ENCODE results near the gene TTC29. TPM values are rescaled to one million over a fixed set of nuclear protein-coding genes. Genes with fewer than 3 reads are reported as not detected.

The TTC29 gene
- total RNA-seq, 1 experiment from 2014 or later, result not detected

GRCh38 chr4:146791439-146791838 is 154.2 kb downstream of the TTC29 start:
- no peaks in the 10 kb centered on the region for H3K9me3 Mint-ChIP-seq (ENCODE audit: unreplicated experiment)
- H3K27me3 Mint-ChIP-seq (ENCODE audit: insufficient read depth, unreplicated experiment), result peaks cover 4% of the 10 kb centered on the region

DNA sequence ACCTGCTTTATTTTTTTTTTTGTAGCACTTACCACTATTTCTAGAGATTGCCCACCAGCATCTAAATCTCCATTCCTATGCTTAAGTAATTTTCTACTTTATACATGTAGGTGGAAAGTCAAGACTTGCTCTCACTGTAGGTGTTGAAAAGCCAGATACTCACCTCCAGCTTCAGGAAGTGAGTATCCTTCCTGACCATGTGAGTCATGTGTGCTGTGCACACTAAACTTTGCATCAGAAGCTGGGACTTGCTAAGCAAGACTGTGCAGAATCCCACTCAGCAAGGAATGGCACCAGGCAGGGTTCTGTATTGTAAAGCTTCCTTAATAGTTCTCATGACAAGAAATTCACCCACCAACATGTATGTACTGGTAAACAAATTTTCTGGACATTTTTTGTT is 155.1 kb downstream of the TTC29 start:
- intact Hi-C loops (cut with micrococcal nuclease; ENCODE audit: unreplicated experiment), result no loop called here
- POLR2A ChIA-PET, result no interaction called here

More at GRCh38 chr4:146791439-146791838, 154.2 kb downstream of the TTC29 start:
- ChIA-PET CTCF (no interaction called here), POLR2A (no interaction called here)
- Histone ChIP-seq H3K4me1 (no peaks in the 10 kb centered on the region), H3K4me3 (ENCODE audit: low read depth, low read length) (no peak overlapping the region), H3K36me3 (ENCODE audit: control insufficient read depth, insufficient read depth, low read length) (no peaks in the 10 kb centered on the region), H3K27me3 (replicated peaks; ENCODE audit: control insufficient read depth, insufficient read depth, low read length) (no peaks in the 10 kb centered on the region), H3K9me3 (no peaks in the 10 kb centered on the region)
- H3K4me1 Mint-ChIP-seq (ENCODE audit: low read depth, unreplicated experiment), result no peaks in the 10 kb centered on the region
- no peak overlapping the region for H3K27ac Mint-ChIP-seq (ENCODE audit: unreplicated experiment)
- no peak overlapping the region for H3K4me3 Mint-ChIP-seq (ENCODE audit: unreplicated experiment)
- H3K36me3 Mint-ChIP-seq (ENCODE audit: insufficient read depth, unreplicated experiment), result no peaks in the 10 kb centered on the region
- no TSS peak for BruUV-seq (replicated peaks)
- DNase-seq, result no peak
- TF ChIP-seq CTCF (IDR thresholded peaks at IDR 0.05; ENCODE audit: insufficient read depth in 1 of 2, low read depth in 1 of 2, low read length in 1 of 2, severe bottlenecking in 1 of 2, unreplicated experiment in 1 of 2), result no peak
- intact Hi-C loops (cut with micrococcal nuclease; ENCODE audit: unreplicated experiment), result no loop called here

GRCh38 chr4:146787731-146788130 is 157.9 kb downstream of the TTC29 start:
- H3K27me3 Mint-ChIP-seq (ENCODE audit: insufficient read depth, unreplicated experiment), result peaks cover 4% of the 10 kb centered on the region
- intact Hi-C loops (cut with micrococcal nuclease; ENCODE audit: unreplicated experiment), result no loop called here
- no peak for TF ChIP-seq CTCF (IDR thresholded peaks at IDR 0.05; ENCODE audit: insufficient read depth in 1 of 2, low read depth in 1 of 2, low read length in 1 of 2, severe bottlenecking in 1 of 2, unreplicated experiment in 1 of 2)
- no peaks in the 10 kb centered on the region for H3K9me3 Mint-ChIP-seq (ENCODE audit: unreplicated experiment)
- no peaks in the 10 kb centered on the region for H3K27me3 ChIP-seq (replicated peaks; ENCODE audit: control insufficient read depth, insufficient read depth, low read length)
- no peak overlapping the region for H3K4me3 Mint-ChIP-seq (ENCODE audit: unreplicated experiment)
- BruUV-seq (replicated peaks), result no TSS peak
- H3K4me3 ChIP-seq (ENCODE audit: low read depth, low read length), result no peak overlapping the region
- H3K4me1 ChIP-seq, result no peaks in the 10 kb centered on the region
- no peaks in the 10 kb centered on the region for H3K36me3 Mint-ChIP-seq (ENCODE audit: insufficient read depth, unreplicated experiment)
- no peaks in the 10 kb centered on the region for H3K9me3 ChIP-seq
- no peaks in the 10 kb centered on the region for H3K36me3 ChIP-seq (ENCODE audit: control insufficient read depth, insufficient read depth, low read length)
- POLR2A ChIA-PET, result no interaction called here
- CTCF ChIA-PET, result no interaction called here
- H3K27ac Mint-ChIP-seq (ENCODE audit: unreplicated experiment), result no peak overlapping the region
- no peaks in the 10 kb centered on the region for H3K4me1 Mint-ChIP-seq (ENCODE audit: low read depth, unreplicated experiment)
- DNase-seq, result no peak

More for the DNA sequence above, 155.1 kb downstream of the TTC29 start:
- H3K27ac Mint-ChIP-seq (ENCODE audit: unreplicated experiment), result no peak overlapping the region
- H3K4me1 Mint-ChIP-seq (ENCODE audit: low read depth, unreplicated experiment), result no peaks in the 10 kb centered on the region
- no peak overlapping the region for H3K4me3 Mint-ChIP-seq (ENCODE audit: unreplicated experiment)
- no TSS peak for BruUV-seq (replicated peaks)
- H3K27me3 Mint-ChIP-seq (ENCODE audit: insufficient read depth, unreplicated experiment), result peaks cover 4% of the 10 kb centered on the region
- no peak overlapping the region for H3K4me3 ChIP-seq (ENCODE audit: low read depth, low read length)
- CTCF ChIA-PET, result no interaction called here
- no peaks in the 10 kb centered on the region for H3K9me3 Mint-ChIP-seq (ENCODE audit: unreplicated experiment)
- H3K36me3 ChIP-seq (ENCODE audit: control insufficient read depth, insufficient read depth, low read length), result no peaks in the 10 kb centered on the region
- TF ChIP-seq CTCF (IDR thresholded peaks at IDR 0.05; ENCODE audit: insufficient read depth in 1 of 2, low read depth in 1 of 2, low read length in 1 of 2, severe bottlenecking in 1 of 2, unreplicated experiment in 1 of 2), result no peak
- H3K36me3 Mint-ChIP-seq (ENCODE audit: insufficient read depth, unreplicated experiment), result no peaks in the 10 kb centered on the region
- DNase-seq, result no peak
- no peaks in the 10 kb centered on the region for H3K9me3 ChIP-seq
- no peaks in the 10 kb centered on the region for H3K27me3 ChIP-seq (replicated peaks; ENCODE audit: control insufficient read depth, insufficient read depth, low read length)
- no peaks in the 10 kb centered on the region for H3K4me1 ChIP-seq
